C4-2B (cell line): ENCODE measurements around the gene PIWIL4.

Source experiments
- CTCF ChIP-seq: fragments of 450-650 bp; conservative IDR thresholded peaks from 2 replicates; pipeline ENCODE4 v1.5.1; 2017; ENCODE audit warnings: mild to moderate bottlenecking
- ZFX ChIP-seq: fragments of 450-650 bp; IDR thresholded peaks from 2 replicates; pipeline ENCODE4 v1.6.1; 2017

- TF ChIP-seq CTCF (no peak), ZFX (no peak)
Measured at GRCh38 chr11:94655956-94656355, 88.8 kb downstream of the PIWIL4 start.
